K562 (cell line): ENCODE measurements around the gene ITGA2B. TPM values are rescaled to one million over a fixed set of nuclear protein-coding genes. Genes with fewer than 3 reads are reported as not detected.

Source experiments
- ASH1L ChIP-seq: fragments of 450-650 bp; IDR thresholded peaks from 2 replicates; pipeline ENCODE4 v1.6.1; 2018; ENCODE audit warnings: borderline replicate concordance, mild to moderate bottlenecking, low read depth; ENCODE audit not compliant: partially characterized antibody
- C11orf30 ChIP-seq: fragments of 450-650 bp; IDR thresholded peaks from 2 replicates; pipeline ENCODE4 v1.6.1; 2016; ENCODE audit warnings: low read depth, mild to moderate bottlenecking
- CBFB ChIP-seq: sonication (generic); formaldehyde crosslinking; IDR thresholded peaks from 2 replicates; pipeline ENCODE4 v1.4.0; 2020; ENCODE audit warnings: mild to moderate bottlenecking, missing genetic modification reagents
- CREB3L1 ChIP-seq: fragments of 450-650 bp; IDR thresholded peaks from 2 replicates; pipeline ENCODE4 v1.6.1; 2014; ENCODE audit warnings: low read depth, mild to moderate bottlenecking, moderate library complexity, borderline replicate concordance
- ETV6 ChIP-seq, 3 experiments: fragments of 150-350 bp in 1 of 3; sonication (generic) in 1 of 3; formaldehyde crosslinking in 1 of 3; IDR thresholded peaks; 2 replicates each; pipeline versions ENCODE4 v1.6.1 to v1.8.0; 2014 to 2022; ENCODE audit warnings: borderline replicate concordance in 2 of 3, low read depth in 2 of 3, antibody characterized with exemption in 1 of 3, low read length in 1 of 3, mild to moderate bottlenecking in 1 of 3, missing genetic modification reagents in 1 of 3
- FOS ChIP-seq: IDR thresholded peaks from 3 replicates; pipeline ENCODE4 v1.6.1; 2011; ENCODE audit not compliant: insufficient read length; ENCODE audit errors: extremely low read depth
- MNT ChIP-seq, 2 experiments: fragments of 450-650 bp; conservative IDR thresholded peaks; 2 replicates each; pipeline ENCODE4 v1.6.1; 2017; ENCODE audit warnings: mild to moderate bottlenecking in 2 of 2, moderate library complexity in 2 of 2
- MTA3 ChIP-seq: fragments of 450-650 bp; formaldehyde crosslinking; IDR thresholded peaks from 2 replicates; pipeline ENCODE4 v1.6.1; 2017; ENCODE audit warnings: mild to moderate bottlenecking, borderline replicate concordance
- RBM25 ChIP-seq: fragments of 200-400 bp; formaldehyde crosslinking; IDR thresholded peaks from 2 replicates; pipeline ENCODE4 v1.6.1; 2018; ENCODE audit warnings: low read length, low read depth, moderate library complexity; ENCODE audit not compliant: severe bottlenecking
- SP2 ChIP-seq: IDR thresholded peaks from 2 replicates; pipeline ENCODE4 v1.6.1; 2011; ENCODE audit warnings: mild to moderate bottlenecking, low read depth, low read length, moderate library complexity; ENCODE audit not compliant: poor library complexity, severe bottlenecking; ENCODE audit errors: extremely low read depth
- STAT5A ChIP-seq: IDR thresholded peaks from 2 replicates; pipeline ENCODE4 v1.6.1; 2012; ENCODE audit warnings: low read length, inconsistent platforms, borderline replicate concordance
- TEAD4 ChIP-seq, 2 experiments: sonication (generic) in 1 of 2; formaldehyde crosslinking in 1 of 2; IDR thresholded peaks; 2 replicates each; pipeline versions ENCODE4 v1.6.1 to v1.8.0; 2012 to 2022; ENCODE audit warnings: borderline replicate concordance in 1 of 2, inconsistent platforms in 1 of 2, low read length in 1 of 2, mild to moderate bottlenecking in 1 of 2, missing genetic modification reagents in 1 of 2
- ZKSCAN1 ChIP-seq: fragments of 150-350 bp; IDR thresholded peaks from 2 replicates; pipeline ENCODE4 v1.6.1; 2016; ENCODE audit warnings: low read depth, low read length
- ZNF740 ChIP-seq, 3 experiments: fragments of 200-800 bp in 1 of 3; sonication (Bioruptor generic) in 1 of 3; sonication (generic) in 1 of 3; formaldehyde crosslinking in 1 of 3; IDR thresholded peaks; 2 replicates each; pipeline versions ENCODE4 v1.6.1 to v1.8.0; 2016 to 2022; ENCODE audit warnings: mild to moderate bottlenecking in 2 of 3, missing compliant biosample characterization in 2 of 3, missing genetic modification characterization in 2 of 3, missing genetic modification reagents in 1 of 3
- polyA plus RNA-seq, 8 experiments: library from polyadenylated mRNA; depleted of rRNA in 4 of 8; stranded (reverse) in 5 of 8; unstranded in 3 of 8; fragments of >200 nt; fragmentation: Nextera tagmentation in 2 of 8; fragmentation: Illumina TruSeq in 1 of 8; extraction: Ambion mirVana in 2 of 8; extraction: Trizol in 1 of 8; gene quantifications; 2 replicates each; pipeline versions ENCODE4 v1.2.1 to v1.2.3, GENCODE V29; 2011 to 2014; ENCODE audit warnings: inconsistent platforms in 1 of 8, missing spikeins in 1 of 8
- total RNA-seq, 7 experiments: library from RNA; depleted of rRNA in 6 of 7; stranded (reverse); fragments of >200 nt in 6 of 7; fragmentation: Illumina TruSeq in 2 of 7; extraction: Trizol in 2 of 7; gene quantifications; 2 replicates each; pipeline versions ENCODE4 v1.2.1 to v1.2.3, GENCODE V29; 2011 to 2021; ENCODE audit warnings: low replicate concordance in 1 of 7
- TF ChIP-seq, protein P1 (sequence below): fragments of 450-650 bp; IDR thresholded peaks from 2 replicates; pipeline ENCODE4 v1.7.1; 2018; ENCODE audit warnings: mild to moderate bottlenecking, low read depth; ENCODE audit not compliant: partially characterized antibody
- TF ChIP-seq, protein P2 (sequence below): sonication (generic); formaldehyde crosslinking; IDR thresholded peaks from 2 replicates; pipeline ENCODE4 v1.9.0; 2022; ENCODE audit warnings: mild to moderate bottlenecking, missing genetic modification reagents

Gene ITGA2B
- total and polyA plus RNA-seq, 9 of the 15 experiments (the other 6 are each of a cell fraction or from before 2014, with no cell fraction given), result 1.1 to 26.4 (median 5.6) TPM

- TF ChIP-seq ZNF740 (CRISPR knock-in tag; IDR thresholded peaks at IDR 0.05) (0 out of 2 replicates have a peak, but pooled peaks have one; percentile 23), ZNF740 (tag; IDR thresholded peaks at IDR 0.05) (no peak), MTA3 (peak; percentile 59; the same call in 1 of the 2 replicates), RBM25 (peak; percentile 81), MNT (conservative IDR thresholded peaks at IDR 0.05) (peak; percentile 62 to 90), SP2 (peak; percentile 62), ETV6 (IDR thresholded peaks at IDR 0.05; ENCODE audit: borderline replicate concordance in 1 of 2, low read depth in 2 of 2, low read length in 1 of 2) (0 out of 4 replicates have a peak, but pooled peaks of 1 of the 2 experiments have one; percentile 15), ETV6 (CRISPR knock-in tag; IDR thresholded peaks at IDR 0.05; ENCODE audit: borderline replicate concordance) (no peak), TEAD4 (IDR thresholded peaks at IDR 0.05; ENCODE audit: low read length) (peak; percentile 68), TEAD4 (CRISPR knock-in tag; IDR thresholded peaks at IDR 0.05; ENCODE audit: borderline replicate concordance) (peak; percentile 60; the same call in 1 of the 2 replicates), FOS (peak; percentile 92), ASH1L (peak; percentile 70), CBFB (CRISPR knock-in tag) (no peak), ZKSCAN1 (0 out of 2 replicates have a peak, but pooled peaks have one; percentile 19), CREB3L1 (peak; percentile 47; the same call in 1 of the 2 replicates), C11orf30 (peak; percentile 96), STAT5A (no peak)
- TF ChIP-seq, protein P1, sequence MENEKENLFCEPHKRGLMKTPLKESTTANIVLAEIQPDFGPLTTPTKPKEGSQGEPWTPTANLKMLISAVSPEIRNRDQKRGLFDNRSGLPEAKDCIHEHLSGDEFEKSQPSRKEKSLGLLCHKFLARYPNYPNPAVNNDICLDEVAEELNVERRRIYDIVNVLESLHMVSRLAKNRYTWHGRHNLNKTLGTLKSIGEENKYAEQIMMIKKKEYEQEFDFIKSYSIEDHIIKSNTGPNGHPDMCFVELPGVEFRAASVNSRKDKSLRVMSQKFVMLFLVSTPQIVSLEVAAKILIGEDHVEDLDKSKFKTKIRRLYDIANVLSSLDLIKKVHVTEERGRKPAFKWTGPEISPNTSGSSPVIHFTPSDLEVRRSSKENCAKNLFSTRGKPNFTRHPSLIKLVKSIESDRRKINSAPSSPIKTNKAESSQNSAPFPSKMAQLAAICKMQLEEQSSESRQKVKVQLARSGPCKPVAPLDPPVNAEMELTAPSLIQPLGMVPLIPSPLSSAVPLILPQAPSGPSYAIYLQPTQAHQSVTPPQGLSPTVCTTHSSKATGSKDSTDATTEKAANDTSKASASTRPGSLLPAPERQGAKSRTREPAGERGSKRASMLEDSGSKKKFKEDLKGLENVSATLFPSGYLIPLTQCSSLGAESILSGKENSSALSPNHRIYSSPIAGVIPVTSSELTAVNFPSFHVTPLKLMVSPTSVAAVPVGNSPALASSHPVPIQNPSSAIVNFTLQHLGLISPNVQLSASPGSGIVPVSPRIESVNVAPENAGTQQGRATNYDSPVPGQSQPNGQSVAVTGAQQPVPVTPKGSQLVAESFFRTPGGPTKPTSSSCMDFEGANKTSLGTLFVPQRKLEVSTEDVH, result peak; percentile 28
- TF ChIP-seq, protein P2, sequence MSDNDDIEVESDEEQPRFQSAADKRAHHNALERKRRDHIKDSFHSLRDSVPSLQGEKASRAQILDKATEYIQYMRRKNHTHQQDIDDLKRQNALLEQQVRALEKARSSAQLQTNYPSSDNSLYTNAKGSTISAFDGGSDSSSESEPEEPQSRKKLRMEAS (CRISPR knock-in tag), result peak; percentile 67
Observed at GRCh38 chr17:44344939-44345453, 44.5 kb downstream of the ITGA2B start, which contains the start of gene GRN (continued).
